Fibroblast of upper back skin (primary cell): Measurements from ENCODE around the gene C11orf24.
"Not testable (repeated sequence)": the region's sequence is repeated elsewhere in the genome, so short reads cannot be mapped to it uniquely, and the experiment has no call there.

Experiments used
- DNase-seq: peaks from one replicate; pipeline ENCODE4 v3.0.0-alpha.2; 2013

C11orf24 gene

DNA sequence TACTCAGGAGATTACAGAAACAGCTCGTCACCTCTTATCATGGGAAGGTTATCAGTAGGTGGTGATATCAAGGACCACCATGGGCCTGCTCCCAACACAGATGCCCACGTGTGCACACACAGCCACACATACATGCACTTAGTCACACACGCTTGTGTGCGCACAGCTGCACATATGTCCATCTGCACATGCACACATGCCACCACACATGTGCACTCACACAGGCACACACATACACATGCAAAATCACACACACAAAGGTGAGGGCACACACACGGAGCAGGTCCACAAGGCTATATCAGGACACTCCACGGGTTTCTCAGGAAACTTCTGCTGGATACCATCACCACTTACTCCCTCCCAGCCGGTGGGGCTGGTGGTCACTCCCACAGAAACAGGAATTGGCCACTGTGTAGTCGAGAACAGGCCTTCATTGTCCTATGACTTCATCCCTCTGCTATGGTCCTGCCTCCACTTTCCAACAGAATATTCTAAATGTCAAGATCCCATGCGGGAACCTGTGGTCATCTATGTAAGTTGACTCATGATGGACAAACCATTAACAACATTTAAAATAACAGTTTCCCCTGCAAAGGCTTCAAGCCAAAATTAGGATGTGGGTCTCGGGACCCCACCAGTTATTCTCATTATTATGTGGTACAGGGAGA, 2.2 kb downstream of the C11orf24 start:
- DNase-seq = peak; percentile 69

DNA sequence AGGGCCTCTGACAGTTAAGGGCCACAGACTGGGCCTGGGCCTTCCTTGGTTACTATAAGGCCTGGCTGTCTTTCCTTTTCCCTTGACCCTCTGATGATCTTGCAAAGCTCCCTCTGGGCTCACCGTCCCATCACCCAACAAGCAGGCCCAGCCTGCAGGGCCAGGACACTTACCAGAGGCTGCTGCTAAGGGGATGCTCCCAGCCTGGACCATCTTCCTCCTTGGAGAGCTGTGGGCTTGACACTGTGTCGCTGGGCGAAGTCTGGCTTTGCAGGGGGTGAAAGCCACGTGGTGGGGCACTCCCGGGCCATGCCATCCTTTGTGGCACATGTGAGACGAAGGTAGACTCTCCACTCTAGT, 3.9 kb downstream of the C11orf24 start:
- no peak for DNase-seq

DNA sequence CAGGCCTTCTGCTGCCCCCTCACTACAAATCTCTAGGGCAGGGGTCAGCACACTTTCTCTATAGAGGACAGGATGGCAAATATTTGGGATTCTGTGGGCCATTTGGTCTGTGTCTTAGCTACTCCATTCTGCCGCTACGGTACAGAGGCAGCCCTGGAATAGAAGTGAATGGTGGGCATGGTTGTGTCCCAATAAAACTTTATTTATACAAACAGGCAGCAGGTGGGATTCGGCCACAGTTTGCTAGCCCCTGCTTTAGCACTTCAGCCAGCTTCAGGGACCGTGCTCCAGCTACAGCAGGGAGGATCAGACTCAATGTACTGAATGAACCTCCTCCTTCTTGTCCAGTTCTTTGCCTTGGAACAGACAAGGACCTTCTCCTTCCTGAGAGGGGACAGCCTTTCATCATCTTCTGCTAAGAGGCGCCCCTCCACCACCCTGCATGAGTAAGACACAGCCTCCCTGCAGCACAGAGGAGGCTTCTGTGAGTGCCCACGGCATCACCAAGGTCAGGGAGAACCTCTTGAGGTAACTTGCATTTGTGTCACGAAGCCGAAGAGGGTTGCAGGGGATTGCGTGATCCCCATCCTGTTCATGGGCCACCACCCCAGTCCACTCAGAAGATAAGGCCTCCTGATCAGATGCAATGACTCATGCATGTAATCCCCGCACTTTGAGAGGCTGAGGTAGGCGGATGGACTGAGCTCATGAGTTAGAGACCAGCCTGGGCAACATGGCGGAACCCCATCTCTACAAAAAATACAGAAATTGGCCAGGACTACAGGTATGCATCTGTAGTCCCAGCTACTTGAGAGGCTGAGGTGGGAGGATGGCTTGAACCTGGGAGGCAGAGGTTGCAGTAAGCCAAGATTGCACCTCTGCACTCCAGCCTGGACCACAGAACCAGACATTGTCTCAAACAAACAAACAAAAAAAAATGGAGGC, 4.6 kb downstream of the C11orf24 start:
- peak; percentile 12 for DNase-seq

DNA sequence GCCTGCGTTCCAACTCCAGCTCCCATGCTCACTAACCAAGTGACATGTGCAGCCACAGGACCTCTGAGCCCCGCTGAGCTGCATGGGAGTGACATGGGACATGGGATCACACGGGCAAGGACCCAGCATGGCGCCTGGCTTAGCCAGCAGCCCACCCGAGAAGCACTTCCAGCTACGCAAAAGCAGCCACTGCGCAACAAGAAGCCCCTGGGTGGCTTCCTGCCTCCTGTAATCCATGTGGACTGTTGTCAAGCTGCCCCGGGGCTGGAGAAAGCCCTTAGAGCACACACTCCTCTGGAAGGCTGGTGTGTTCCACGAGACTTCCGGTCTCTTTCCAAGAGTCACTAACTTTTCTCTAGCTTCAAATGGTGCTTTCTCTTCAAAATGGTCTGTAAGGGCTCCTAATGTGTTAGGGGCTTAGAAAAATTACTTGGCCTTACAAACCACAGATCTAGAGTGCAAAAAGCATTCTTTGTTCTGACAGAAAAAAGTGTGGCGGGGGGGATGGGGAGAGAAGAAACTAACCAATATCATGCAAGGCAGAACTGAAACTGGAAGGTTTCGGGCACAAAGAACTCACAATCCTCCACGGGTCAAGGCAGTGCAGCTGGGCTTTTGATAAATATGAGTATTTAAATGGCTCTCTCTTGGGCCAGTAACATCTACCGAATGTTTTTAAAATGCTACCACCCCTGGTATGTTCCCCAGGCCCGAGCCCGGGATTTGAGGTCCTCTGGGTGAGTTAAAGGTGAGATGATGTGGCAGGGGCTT, 5.5 kb downstream of the C11orf24 start:
- no peak for DNase-seq

DNA sequence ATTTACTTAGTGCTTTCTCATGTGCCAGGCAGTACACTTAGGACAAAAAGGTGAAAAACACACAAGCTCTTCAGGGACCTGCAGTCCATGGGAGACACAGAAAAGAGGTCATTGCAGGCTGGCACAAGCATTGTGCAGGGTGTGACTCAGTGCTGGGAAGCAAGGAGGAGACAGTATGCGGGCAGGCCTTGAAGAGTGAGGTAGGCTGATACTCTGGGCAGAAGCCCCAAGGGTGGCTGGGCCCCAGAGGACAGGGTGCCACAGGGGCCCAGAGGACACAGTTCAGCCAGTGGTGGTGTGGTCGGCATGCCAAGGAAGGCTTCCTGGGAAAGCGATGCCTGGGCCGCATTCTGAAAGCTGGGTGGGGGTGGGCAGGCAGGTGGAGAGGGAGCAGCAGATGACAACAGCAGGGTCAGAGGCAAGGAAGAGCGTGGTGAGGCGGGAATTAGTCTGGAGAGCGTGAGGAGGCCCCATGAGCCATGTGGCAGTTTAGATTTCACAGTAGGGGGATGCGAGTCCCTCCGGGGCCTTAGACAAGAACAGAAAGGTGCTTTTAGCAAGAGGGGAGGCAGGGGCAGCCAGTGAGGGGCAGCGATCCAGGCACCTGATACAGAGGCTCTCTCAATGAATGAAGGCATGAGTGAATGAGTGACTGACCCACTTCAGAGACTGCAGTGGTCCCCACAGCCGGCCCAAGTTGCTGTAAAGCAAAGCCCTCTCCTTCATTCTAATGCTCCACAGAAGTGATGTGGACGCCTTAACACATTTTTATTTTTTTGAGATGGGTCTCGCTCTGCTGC, 6.8 kb downstream of the C11orf24 start:
- no peak for DNase-seq

DNA sequence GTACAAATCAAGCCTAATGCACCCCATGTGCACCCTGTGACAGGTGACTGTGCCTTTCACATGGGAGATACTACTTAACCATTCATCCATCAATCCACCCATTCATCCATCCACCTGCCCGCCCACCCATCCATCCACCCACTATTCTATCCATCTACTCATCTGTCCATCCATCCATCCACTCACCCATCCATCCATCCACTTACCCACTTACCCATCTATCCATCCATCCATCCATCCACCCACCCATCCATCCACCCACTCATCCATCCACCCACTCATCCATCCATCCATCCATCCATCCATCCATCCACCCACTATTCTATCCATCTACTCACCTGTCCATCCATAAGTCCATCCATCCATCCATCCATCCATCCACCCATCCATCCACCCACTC, 7.5 kb downstream of the C11orf24 start:
- no peak for DNase-seq

DNA sequence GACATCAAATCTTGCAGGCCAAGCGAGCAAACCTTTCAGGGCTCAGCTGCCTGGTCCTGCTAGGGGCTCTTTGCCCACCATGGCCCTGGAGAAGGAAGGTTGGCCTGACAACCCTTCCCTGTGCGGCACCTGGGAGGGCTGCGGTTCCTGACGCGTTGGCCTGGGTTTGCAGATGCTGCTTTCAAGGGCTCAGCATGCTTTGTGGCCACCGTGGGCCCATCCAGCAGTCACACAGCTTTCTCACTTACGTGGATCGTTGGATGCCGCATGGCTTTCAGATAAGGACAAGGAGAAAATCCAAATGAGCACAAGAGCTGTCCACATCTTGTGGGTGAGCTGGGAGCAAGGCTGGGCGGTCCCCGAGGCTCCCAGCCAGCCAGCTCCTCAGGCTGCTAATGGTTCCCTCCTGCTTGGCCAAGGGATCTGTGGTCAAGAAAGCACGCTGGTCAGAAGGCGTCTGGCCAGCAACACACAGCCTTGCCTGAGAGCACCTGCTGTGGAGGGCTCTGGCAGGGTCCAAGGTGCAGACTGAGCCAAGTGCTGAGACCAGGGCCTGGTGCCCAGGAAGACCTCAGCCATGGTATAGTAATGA, 8.2 kb downstream of the C11orf24 start:
- no peak for DNase-seq

DNA sequence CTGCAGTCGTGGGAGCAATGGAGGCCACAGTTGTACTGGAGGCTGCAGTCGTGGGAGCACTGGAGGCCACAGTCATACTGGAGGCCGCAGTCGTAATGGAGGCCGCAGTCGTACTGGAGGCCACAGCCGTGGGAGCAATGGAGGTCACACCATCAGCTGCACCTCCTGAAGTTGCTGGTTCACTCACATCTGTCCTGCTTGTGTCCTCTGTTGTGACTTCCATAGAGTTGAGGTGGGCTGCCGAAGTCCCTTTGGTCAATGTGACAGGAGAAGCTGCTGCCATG, 9.3 kb downstream of the C11orf24 start:
- DNase-seq = no peak

DNA sequence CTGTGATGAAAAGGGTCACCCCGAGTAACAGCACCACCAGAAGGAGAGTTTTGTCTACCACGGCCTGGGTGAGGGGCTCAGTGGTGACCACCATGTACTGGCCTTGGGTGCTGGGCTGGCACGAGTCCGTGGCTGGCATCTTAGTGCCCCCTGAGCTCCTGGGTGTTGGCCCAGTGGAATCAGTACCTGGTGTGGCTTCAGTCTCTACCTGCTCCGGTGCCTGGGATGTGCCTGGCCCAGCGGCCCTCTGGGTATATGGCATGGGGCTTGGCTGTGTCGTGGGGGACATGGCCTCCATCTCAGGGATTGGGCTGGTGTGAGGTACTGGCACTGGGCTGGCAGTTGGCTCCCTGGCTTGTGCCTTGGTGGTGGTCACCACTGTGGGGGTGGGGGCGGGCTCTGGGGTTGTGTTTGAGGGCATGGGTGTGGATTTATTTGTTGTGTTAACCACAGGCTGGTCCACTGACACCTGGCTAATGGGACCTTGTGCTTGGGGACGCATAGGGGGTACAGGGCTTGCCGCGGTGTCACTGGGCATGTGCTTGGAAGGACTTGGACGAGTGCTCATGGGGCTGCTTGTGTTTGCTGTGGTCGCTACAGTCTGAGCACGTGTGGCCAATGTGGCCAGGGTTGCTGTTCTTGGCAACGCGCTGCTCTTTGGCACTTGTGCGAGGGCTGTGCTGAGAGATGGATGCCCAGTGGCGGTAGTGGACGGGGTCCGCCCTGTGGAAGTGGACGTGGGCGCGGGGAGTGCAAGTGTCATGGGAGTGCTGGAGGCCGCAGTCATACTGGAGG, 9.8 kb downstream of the C11orf24 start:
- no peak for DNase-seq

DNA sequence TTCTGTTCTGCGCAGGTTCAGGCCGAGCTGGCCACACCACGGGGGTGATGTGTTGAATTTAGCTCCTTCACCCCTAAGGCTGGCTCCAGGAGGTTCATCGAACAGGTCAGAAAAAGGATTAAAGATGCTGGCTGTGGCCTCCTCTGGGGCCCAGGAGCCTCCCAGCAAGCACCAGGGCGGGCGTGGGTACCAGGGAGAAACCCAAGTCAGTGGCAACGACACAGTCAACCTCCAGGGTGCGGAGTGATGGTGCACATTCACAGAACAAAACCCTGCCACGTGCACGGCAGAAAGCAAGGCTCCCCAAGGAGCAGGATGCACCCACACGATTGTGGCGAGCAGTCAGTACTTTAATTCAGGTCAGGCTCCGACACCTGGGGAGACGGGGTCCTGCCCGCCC, 10.8 kb downstream of the C11orf24 start:
- DNase-seq = no peak

DNA sequence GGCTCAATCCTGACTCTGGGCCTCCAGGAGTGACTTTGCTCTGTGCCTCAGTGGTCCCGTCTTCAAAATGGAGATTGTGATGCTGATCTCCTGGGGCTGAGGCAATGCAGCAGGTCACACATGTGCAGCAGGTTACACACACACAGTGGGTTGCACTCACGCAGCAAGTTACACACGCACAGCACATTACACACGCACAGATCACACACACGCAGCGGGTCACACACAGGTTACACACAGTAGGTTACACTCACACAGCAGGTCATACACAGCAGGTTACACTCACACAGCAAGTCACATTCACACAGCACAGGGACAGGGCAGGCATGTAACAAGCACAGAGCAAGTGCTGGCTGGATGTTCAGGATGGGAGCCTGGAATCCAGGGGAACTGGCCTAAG, 11.3 kb downstream of the C11orf24 start:
- no peak for DNase-seq

DNA sequence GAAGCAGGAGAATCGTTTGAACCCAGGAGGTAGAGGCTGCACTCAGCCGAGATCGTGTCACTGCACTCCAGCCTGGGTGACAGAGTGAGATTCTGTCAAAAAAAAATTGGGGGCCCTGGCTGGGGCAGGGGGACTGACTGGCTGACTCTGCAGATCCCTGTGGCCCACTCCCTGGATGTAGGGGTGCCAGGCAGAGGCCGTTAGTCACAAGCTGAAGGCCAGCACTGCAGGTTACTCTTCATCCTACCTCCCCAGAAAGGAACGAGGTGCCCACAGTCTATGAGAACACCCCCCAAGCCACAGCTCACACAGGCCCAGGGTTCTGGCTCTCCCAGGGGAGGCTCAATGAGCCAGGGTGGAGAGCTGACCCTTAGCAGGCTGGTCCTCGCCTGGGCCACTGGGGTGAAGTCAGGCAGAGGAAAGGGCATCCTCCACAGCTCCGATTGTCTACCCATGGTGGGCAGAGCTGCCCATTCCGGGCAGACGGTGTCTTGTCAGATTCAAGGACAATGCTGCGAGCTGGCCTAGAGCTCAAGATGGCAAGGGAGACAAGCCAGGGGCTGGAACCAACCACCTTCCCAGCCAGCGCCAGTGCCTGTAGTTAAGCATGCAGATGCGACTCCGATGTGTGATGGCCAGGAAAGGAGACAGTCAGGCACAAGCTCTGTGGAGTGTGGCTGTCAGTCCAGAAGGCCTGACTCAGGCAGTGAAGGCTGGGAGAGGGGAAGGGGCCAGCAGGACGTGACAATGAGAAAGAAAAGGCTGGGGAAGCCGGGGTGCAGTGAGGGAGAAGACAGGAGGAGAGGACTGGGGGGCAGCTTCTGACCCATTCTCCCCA, 12.4 kb downstream of the C11orf24 start:
- DNase-seq = no peak

DNA sequence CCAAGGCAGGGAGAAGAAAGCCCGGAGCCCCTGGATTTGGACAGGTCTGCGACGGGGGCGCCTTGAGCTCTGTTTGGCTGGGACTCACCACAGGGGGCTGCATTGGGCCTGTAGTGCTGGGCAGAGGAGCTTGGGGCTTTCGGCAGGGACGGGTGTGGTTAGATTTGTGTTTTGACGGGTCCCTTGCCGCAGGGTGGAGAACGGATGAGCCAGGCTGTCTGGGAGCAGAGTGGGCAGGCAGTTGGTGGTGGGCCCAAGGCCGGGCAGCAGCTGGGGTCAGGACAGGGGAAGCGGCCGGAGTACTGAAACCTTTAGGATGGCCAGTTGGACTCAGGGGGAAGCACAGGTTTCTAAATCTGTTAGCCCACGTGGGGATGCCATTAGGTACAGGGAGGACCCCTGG, 13.4 kb downstream of the C11orf24 start:
- DNase-seq = no peak

DNA sequence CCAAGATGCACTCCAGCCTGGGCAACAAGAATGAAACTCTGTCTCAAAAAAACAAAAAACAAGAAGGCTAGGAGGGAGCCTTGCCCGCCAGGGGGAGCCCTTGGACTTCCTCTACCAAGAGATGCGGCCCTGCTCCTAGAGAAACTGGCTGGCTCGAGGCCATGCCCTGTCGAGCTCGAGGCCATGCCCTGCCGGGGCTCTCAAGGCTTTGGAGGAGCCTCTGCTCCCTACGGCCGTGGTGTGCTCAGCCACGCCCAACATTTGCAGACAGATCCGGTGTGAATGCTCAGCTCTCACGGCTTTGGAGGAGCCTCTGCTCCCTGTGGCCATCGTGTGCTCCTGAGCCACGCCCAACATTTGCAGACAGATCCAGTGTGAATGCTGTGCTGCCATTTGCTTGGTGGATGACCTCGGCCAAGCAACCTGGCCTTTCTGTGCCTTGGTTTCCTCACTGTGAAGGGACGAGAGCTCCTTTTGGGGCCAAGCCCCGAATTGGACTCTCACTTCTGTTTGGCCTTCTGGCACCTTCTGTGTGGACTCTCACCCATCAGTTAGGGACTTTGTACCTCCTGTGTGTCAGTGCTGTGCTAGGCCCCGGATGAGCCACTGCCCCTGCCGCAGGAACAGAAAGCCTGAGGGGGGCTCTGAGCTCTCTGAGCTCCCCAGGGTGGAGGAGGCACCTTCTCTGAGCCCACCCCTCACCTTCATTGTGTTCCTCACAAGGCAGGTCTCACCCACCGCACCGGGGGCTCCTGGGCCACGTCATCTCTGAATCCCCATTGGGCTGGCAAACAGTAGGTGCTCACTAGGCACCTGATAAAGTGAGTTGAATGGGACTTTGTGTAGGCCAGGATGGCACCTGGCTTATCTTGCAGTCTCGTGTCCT, 14.1 kb downstream of the C11orf24 start:
- peak; percentile 92 for DNase-seq

DNA sequence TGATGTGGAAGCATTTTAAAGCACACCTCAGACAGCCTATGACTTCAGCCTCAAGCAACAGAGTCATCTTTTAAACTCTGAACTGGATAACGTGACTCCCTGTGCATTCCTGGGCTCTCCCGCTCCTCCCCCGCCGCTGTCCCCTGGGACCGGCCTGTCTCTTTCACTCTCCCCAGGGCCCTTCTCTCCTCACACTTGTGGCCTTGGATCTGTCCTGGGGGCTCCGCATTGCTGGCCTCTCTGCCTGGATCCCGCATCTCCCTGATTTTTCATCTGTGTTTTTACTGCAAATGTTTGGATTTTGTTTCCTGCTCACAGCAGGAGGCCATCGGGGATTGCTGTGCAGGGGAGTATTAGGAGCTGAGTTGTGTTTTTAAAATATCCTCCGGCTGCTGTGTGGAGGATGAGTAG, 15.4 kb downstream of the C11orf24 start:
- DNase-seq = peak; percentile 82

DNA sequence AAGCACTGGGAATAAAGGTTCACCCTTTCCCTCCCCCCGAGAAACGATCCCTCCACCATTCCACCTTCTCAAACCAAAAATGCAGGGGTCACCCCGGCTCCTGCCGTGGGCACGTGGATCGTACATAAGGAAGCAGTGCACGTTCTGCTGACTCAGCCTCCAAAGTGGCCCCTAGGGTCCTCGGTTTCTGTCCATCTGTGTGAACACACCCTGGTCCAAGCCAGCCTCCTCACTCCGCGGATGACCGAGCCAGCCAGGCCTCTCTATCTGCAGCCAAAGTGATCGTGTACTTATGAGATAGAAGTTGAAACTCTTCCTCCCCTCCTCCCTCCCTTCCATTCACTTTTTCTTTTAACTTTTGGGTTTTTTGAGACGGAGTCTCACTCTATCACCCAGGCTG, 16.2 kb downstream of the C11orf24 start:
- peak; percentile 68 for DNase-seq

DNA sequence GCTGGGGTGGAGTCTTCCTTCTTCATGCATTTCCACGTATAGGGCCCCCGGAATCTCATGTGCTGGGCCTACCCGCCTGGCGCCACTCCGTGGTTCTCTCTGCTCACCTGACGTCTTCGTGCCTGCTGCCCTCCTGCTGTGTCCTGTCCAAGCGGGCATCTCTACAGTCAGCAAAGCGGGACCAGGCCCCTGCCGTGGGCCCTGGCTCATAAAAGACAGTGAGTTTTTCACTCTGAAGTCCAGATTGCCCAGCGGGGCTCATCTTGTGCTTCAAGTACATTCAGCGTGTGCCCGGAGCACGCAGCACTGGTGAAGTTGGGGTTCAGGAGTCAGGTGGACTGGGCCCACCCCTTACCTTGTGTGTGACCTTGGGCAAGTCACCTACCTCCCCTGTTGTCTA, 17.4 kb downstream of the C11orf24 start:
- DNase-seq = no peak

DNA sequence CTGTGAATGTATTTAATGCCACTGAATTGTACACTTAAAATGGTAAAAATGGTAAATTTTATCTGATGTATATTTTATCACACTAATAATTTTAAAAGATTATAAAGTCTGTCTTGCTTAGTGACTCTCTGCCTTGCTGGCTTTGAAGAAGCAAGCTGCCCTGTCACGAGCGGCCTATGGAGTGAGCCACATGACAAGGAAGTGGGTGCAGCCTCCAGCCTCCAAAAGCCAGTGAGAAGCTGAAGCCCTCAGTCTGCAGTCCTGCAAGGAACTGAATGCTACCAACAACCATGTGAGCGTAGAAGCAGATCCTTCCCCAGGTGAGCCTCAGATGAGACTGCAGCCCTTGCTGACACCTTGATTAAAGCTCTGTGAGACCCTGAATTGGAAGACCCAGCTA, 20.0 kb downstream of the C11orf24 start:
- no peak for DNase-seq

DNA sequence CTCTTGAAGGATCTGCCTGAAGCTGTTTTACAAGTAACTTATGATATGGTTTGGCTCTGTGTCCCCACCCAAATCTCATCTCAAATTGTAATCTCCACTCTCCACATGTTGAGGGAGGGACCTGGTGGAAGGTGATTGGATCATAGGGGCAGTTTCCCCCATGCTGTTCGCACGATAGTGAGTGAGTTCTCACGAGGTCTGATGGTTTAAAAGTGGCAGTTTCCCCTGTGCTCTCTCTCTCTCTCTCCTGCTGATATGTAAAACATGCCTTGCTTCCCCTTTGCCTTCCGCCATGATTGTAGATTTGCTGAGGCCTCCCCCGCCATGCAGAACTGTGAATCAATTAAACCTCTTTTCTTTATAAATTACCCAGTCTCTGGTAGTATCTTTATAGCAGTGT, 26.9 kb downstream of the C11orf24 start:
- not testable (repeated sequence) for DNase-seq

DNA sequence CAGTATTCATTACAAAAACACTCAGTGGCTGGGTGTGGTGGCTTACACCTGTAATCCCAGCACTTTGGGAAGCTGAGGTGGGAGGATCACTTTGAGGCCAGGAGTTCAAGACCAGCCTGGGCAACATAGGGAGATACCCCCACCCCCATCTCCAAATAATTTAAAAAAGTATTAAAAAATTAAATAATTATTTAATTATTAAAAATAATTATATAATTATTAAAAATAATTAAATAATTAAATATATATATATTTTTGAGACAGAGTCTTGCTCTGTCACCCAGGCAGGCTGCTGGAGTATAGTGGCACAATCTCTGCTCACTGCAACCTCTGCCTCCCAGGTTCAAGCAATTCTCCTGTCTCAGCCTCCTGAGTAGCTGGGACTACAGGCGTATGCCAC, 27.9 kb downstream of the C11orf24 start:
- not testable (repeated sequence) for DNase-seq
